Measurements from ENCODE around the gene APLN. TPM values are rescaled to one million over a fixed set of nuclear protein-coding genes. Genes with fewer than 3 reads are reported as not detected.

The APLN gene
- polyA plus RNA-seq, 1 donor from 2014 or later = not detected

DNA sequence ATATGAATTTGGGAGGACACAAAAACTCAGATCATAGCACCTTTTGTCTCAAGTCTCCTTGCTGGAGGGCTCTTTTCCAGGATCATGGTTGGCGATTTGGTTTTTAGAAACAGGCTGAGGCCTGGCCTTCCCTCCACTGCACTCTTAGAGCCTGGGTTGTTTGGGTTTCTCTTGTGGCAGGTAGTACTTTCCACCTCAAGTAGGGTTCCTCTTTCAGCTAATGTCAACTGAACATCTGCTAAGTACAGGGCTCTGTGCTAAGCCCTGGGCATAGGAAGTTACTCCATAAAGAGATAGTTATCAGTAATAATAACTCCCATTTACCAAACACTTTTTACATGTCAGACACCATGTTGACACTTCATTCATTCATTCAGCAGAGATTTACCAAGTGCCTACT is 28.2 kb upstream of the APLN start:
- Mint-ChIP-seq H3K4me3 (no peak overlapping the region), H3K27ac (no peak overlapping the region), H3K9me3 (no peaks in the 10 kb centered on the region), H3K27me3 (peaks cover 15% of the 10 kb centered on the region), H3K4me1 (peaks cover 0 to 4% (median 3%) of the 10 kb centered on the region in 3 donors), H3K36me3 (peaks cover 2% of the 10 kb centered on the region)

DNA sequence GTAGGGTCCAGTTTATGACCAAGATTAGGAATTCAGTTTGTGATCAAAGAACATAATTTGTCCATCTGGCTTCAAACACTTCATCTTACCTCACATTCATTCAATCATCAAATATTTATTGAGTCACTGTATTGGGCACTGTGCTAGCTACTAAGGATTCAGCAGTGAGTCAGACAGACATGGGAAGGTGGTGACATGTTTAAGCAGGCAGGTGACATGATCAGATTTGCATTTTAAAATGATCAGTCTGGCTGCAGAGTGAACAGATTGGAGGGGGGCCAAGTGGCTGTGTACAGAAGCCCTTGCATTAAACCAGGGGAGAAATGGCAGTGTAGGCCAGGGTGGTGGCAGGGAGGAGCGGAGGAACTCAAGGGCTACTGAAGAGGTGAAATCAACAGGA is 25.1 kb upstream of the APLN start:
- Mint-ChIP-seq H3K27me3 (peaks cover 16% of the 10 kb centered on the region), H3K4me3 (no peak overlapping the region), H3K27ac (no peak overlapping the region), H3K9me3 (no peaks in the 10 kb centered on the region), H3K36me3 (peaks cover 2% of the 10 kb centered on the region), H3K4me1 (peaks cover 0 to 4% (median 3%) of the 10 kb centered on the region in 3 donors)

DNA sequence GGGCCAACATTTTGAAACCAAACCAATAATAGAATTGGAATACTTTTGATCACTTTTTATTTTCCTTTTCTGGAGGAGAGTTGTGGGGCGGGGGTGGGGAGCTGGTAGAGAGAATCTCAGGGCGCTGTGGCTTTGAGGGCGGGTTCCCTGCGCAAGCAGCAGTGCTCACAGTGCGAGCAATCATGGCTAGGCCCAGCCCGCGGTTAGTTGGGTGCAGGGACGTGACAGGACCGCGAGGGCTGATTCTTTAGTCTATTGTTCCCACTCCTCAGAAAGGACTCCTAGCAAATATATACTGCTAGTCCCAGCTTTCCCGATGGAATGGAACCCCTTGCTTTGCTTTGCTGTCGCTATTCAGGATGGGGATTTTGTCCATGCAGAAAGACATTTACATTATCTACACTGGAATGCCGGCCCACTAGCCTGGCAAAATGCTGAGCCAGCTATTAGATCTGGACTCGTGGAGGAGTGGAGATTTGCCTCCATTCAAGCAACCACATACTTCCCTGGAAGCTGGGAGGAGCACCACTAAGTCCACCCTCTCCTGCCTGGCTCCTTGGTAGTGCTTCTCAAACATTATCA is 23.9 kb upstream of the APLN start:
- peaks cover 0 to under 1% (median 0%) of the 10 kb centered on the region in 3 donors for H3K9me3 Mint-ChIP-seq
- H3K27me3 Mint-ChIP-seq = peaks cover 9% of the 10 kb centered on the region
- H3K4me3 Mint-ChIP-seq = peak overlapping the region; percentile 70 to 91 (median 87)
- H3K36me3 Mint-ChIP-seq = no peaks in the 10 kb centered on the region
- H3K4me1 Mint-ChIP-seq = peaks cover 0 to 4% (median 3%) of the 10 kb centered on the region in 3 donors
- peak overlapping the region in 1 of 3 donors; percentile 80 for H3K27ac Mint-ChIP-seq

DNA sequence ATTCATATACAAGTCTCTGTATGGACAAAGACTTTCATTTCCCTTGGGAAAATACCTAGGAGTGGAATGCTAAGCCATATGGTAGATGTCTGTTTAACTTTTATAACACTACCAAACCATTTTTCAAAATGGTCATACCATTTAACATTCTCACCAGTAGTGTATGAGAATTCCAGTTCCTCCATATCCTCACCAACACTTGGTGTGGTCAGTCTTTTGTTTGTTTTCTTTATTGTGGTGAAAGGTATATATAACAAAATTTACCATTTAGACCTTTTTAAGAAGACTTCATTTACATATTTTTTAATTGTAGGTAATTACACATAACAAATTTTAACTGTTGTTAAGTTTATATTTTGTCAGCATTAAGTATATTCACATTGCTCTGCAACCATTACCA is 12.7 kb upstream of the APLN start:
- Mint-ChIP-seq H3K9me3 (peaks cover 5 to 6% (median 6%) of the 10 kb centered on the region in 3 donors), H3K36me3 (no peaks in the 10 kb centered on the region), H3K4me1 (no peaks in the 10 kb centered on the region), H3K27ac (no peak overlapping the region), H3K27me3 (peaks cover 18% of the 10 kb centered on the region), H3K4me3 (no peak overlapping the region)

DNA sequence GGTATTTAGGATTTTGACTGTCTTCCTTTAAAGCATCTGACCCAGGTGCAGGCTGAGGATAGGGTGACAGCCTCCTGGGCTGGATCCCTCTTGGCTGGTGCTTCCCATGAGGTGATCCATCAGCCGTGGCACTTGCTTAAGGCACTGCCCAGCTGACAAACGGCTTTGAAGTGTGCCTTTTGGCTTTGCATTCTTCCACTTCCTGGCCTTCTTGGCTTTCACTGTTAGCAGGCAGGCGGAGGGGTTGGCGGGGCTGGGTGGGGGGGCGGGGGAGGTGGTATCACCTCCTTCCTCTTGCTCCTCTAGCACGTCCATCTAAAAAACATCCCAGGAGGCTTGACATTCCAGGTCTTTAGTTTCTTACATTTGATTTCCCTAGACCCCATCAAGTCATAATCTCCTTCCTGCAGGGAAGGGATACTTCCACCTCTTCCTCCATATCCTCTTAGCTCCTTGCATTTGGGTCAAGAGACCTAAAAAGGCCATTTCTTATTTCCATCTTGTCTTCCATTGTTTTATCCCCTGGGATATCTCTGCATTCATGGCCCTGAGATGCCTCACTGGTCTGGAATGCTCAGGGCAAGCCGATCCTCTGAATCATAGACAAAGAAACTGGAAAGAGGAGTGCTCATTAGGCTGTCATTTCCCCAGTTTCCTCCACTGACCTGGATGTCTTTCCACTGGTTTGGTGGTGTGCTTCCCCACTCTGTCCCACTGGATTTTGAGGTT is 11.3 kb upstream of the APLN start:
- H3K4me3 Mint-ChIP-seq = no peak overlapping the region
- H3K27ac Mint-ChIP-seq = no peak overlapping the region
- H3K4me1 Mint-ChIP-seq = no peaks in the 10 kb centered on the region
- peaks cover 3 to 6% (median 5%) of the 10 kb centered on the region in 3 donors for H3K9me3 Mint-ChIP-seq
- no peaks in the 10 kb centered on the region for H3K36me3 Mint-ChIP-seq
- H3K27me3 Mint-ChIP-seq = peaks cover 17% of the 10 kb centered on the region

DNA sequence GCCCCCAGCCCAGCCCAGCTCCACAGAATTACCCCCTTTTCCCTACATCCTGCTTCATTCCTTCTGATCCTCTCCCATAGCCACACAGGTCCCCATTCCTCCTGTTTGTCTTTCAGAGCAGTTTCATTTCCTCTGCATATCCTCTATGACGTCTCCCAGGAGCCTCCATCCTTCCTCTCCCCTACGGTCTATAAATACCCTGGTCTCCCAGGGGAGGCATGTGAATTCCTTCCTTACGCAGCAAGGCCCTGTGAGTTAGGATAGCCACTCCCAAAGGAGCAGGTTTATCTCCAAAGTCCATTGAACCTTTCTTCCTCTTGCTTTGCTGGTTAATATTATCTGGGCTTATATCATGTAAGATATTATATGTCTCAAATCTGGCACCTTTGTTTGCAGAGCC is 8.4 kb upstream of the APLN start:
- Mint-ChIP-seq H3K4me1 (no peaks in the 10 kb centered on the region), H3K36me3 (no peaks in the 10 kb centered on the region), H3K27me3 (peaks cover 17% of the 10 kb centered on the region), H3K27ac (no peak overlapping the region), H3K9me3 (no peaks in the 10 kb centered on the region), H3K4me3 (no peak overlapping the region)

DNA sequence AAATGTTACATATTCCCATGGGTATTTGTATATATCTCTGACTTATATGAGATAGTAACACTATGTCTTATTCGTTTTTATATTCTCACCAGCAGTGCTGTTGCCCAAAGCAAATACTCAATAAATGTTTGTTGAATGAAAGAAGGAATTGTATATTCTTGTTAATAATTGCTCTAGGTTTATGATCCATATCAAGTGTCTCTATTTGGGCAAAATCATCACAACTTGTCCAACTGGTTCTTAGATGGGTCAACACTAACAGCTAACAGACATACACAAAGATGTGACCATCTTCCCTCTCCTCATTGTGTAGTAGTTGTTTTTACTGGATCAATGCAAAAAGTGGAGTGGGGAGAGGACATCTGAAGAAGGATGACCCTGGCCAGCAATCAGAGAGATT is 6.6 kb upstream of the APLN start:
- no peaks in the 10 kb centered on the region for H3K9me3 Mint-ChIP-seq
- no peak overlapping the region for H3K27ac Mint-ChIP-seq
- H3K27me3 Mint-ChIP-seq = peaks cover 15% of the 10 kb centered on the region
- no peaks in the 10 kb centered on the region for H3K4me1 Mint-ChIP-seq
- H3K4me3 Mint-ChIP-seq = no peak overlapping the region
- H3K36me3 Mint-ChIP-seq = no peaks in the 10 kb centered on the region

DNA sequence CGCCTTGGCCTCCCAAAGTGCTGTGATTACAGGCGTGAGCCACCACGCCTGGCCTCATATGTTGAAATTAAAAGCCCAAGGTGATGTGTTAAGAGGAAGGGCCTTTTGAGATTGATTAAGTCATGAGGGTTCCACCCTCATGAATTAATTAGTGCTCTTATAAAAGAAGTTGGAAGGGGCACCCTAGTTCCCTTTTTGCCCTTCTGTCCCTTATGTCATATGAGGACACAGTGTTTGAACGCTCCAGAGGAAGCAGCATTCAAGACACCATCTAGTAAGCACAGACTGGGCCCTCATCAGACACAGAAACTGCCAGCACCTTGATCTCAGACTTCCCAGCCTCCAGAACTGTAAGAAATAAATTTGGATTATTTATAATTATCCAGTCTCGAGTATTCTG is 5.1 kb upstream of the APLN start:
- peaks cover 0 to 9% (median 8%) of the 10 kb centered on the region in 3 donors for H3K4me1 Mint-ChIP-seq
- no peaks in the 10 kb centered on the region for H3K9me3 Mint-ChIP-seq
- H3K27ac Mint-ChIP-seq = no peak overlapping the region
- H3K36me3 Mint-ChIP-seq = no peaks in the 10 kb centered on the region
- H3K27me3 Mint-ChIP-seq = peaks cover 13% of the 10 kb centered on the region
- H3K4me3 Mint-ChIP-seq = no peak overlapping the region

DNA sequence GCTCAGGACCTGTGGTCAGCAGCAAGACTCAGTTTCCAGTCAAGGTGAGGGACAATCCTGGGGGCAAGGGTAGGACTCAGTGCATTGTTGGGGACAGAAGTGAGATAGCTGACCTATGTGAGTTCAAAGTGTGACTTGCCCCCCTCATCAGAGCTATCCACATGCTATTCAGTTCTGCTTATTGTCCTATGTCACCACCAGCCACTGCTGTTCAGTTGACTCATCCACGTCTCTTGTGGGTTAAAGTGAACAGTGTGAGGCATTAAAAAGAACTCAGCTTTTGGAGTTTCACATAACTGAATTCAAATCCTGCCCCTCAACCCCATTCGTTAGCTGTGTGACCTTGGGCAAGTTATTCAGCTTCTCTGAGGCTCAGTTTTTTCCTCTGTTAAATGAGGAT is 4.4 kb upstream of the APLN start:
- H3K27me3 Mint-ChIP-seq = peaks cover 13% of the 10 kb centered on the region
- no peaks in the 10 kb centered on the region for H3K9me3 Mint-ChIP-seq
- no peak overlapping the region for H3K27ac Mint-ChIP-seq
- no peaks in the 10 kb centered on the region for H3K36me3 Mint-ChIP-seq
- no peak overlapping the region for H3K4me3 Mint-ChIP-seq
- peaks cover 0 to 9% (median 8%) of the 10 kb centered on the region in 3 donors for H3K4me1 Mint-ChIP-seq

DNA sequence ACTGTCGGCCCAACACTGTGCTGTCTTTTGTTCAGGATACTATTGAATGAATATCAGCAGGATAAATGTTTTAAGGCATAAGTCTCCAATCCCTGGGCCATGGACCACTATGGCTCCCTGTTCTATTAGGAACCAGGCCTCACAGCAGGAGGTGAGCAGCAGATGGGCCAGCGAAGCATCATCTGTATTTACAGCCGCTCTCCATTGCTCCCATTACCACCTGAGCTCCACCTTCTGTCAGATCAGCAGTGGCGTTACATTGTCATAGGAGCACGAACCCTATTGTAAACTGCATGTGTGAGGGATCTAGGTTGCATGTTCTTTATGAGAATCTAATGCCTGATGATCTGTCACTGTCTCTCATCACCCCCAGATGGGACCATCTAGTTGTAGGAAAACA is 3.7 kb upstream of the APLN start:
- Mint-ChIP-seq H3K4me1 (peaks cover 0 to 9% (median 8%) of the 10 kb centered on the region in 3 donors), H3K27me3 (peaks cover 12% of the 10 kb centered on the region), H3K4me3 (no peak overlapping the region), H3K27ac (no peak overlapping the region), H3K36me3 (no peaks in the 10 kb centered on the region), H3K9me3 (no peaks in the 10 kb centered on the region)

DNA sequence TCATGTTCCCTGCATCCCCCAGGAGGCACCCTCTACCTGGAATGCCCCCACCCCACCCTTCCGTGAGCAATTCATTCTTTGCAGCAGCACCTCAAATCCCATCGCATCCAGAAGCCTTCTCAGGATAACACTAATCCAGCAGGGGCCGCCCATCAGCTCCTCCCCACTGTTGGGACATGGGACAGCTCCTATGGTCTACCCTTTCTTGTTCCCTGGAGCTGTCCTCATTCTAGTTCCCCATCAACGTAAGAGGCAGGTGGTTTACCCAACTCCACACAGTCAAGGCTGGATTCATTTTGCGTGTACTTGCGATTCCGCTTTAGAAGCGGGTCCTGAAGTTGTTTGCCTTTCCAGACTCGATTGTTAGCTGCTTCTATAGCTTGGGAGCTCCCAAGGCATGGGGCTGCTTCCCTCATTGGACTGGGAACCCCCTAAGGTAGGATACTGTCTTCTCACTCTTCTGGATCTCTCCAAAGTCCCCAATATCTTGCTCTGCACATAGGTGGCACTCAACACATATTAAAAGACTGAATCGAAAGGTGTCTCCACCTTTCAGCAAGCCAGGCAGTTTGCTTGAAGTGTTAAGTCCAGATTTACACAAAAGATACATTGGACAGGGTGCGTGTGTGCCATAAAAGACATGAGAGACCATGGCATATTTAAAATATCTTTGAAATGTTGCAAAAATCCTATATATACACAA is 942 bp upstream of the APLN start:
- Mint-ChIP-seq H3K27ac (peak overlapping the region in 1 of 3 donors; percentile 39), H3K27me3 (peaks cover 11% of the 10 kb centered on the region), H3K4me3 (peak overlapping the region; percentile 58 to 75 (median 72)), H3K4me1 (peaks cover 0 to 9% (median 8%) of the 10 kb centered on the region in 3 donors), H3K9me3 (no peaks in the 10 kb centered on the region), H3K36me3 (no peaks in the 10 kb centered on the region)

DNA sequence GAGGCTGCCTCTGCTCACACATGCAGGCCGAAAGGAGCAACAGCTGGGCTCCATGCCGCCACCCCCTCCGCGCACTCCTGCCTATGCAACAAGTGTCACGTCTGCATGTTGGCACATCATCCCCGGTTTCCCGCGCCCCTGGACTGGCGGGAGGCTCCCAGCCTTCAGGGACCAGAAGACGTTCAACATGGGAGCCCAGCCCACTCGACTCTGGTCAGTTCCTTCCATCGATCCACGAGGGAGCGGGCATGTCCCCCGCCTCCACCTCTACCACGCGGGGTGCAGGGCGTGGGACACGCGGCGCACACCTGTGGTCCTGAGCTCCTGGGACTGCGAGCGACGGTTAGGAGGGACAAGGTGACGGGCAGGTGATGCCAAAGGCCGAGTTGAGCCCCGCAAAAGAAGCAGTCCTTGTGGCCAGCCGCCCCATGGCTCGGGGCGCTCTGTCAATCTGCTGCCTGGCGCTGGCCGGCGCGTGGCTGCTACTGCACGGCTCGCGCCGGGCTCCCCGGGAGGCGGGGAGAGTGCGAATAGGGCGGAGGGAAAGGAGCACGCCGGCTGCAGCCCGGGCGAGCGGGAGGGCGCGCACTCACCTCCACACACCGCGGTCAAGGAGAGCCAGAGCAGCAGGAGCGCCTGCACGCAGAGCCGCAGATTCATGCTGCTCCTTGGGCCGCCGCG is 645 bp downstream of the APLN start:
- H3K9me3 Mint-ChIP-seq = no peaks in the 10 kb centered on the region
- H3K4me1 Mint-ChIP-seq = peaks cover 0 to 9% (median 8%) of the 10 kb centered on the region in 3 donors
- H3K36me3 Mint-ChIP-seq = no peaks in the 10 kb centered on the region
- H3K4me3 Mint-ChIP-seq = peak overlapping the region; percentile 42 to 86 (median 74)
- peak overlapping the region in 1 of 3 donors; percentile 9 for H3K27ac Mint-ChIP-seq
- H3K27me3 Mint-ChIP-seq = peaks cover 18% of the 10 kb centered on the region

DNA sequence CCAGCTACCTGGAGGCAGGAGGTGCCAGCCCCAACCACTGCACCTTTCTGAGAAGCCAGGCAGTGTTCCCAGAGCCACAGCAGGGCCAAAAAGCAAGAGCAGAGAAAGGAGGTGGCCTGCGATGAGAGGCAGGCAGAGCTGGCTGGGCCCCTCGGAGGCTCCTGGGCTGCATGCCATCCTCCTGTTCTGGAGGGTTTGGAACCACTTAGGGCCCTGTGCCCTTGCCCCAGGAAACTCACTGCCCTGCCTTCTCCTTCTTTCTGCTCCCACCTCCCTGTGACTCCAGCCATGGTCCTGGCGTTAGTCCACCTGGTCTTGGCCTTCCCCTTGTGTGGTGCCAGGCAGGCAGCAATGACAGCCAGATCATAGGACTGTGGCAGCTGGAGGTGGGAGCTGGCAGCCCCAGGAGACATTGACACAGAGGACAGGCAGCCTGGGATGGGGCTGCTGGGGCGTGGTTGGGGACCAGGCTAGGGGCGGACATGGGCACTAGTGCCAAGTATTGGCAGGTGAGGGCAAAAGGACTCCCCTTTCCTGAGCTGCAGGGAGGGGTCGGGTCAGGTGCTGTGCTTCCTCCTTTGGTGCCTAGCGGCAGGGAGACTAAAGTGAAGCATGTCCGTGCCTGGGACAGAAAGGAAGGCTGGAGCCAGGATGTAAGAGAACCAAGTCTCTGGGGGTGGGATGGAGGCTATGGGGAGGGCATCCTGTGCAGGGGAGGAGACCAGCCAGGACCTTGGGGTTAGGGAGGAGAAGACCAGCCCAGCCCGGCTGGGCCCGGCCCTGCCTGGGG is 1.4 kb downstream of the APLN start:
- peaks cover 0 to 9% (median 8%) of the 10 kb centered on the region in 3 donors for H3K4me1 Mint-ChIP-seq
- peak overlapping the region in 1 of 3 donors; percentile 9 for H3K27ac Mint-ChIP-seq
- peaks cover 20% of the 10 kb centered on the region for H3K27me3 Mint-ChIP-seq
- H3K4me3 Mint-ChIP-seq = peak overlapping the region; percentile 42 to 86 (median 76)
- no peaks in the 10 kb centered on the region for H3K9me3 Mint-ChIP-seq
- no peaks in the 10 kb centered on the region for H3K36me3 Mint-ChIP-seq

DNA sequence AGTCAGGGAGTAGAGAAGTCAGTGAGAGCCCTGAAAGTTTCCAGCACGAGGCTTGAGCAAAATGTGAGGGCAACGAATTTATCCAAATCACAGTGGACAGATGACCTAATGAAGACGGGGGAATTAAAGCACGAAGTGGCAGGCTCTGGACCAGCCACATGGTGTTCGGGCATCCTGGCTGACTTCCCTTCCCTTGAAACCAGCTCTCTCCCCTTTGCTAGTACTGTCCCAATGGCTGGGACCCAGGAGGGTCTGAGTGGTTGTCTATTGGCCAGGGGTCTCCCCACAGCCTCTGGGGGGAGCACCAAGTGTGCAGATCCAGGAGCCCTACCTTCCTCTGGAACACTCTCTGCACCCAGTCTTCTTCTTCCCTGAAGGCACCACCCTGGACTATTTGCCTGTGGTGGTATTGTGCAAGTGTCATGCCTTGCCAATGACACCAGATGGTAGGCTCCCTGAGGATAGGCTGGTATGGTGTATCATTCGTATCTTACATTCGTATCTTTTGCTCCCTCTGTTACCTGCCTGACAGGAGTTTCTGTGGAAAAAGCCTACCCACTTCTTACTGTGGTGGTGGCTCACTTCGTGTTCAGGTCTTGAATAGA is 2.1 kb downstream of the APLN start:
- H3K27ac Mint-ChIP-seq = no peak overlapping the region
- no peaks in the 10 kb centered on the region for H3K9me3 Mint-ChIP-seq
- H3K27me3 Mint-ChIP-seq = peaks cover 20% of the 10 kb centered on the region
- peak overlapping the region in 1 of 4 donors; percentile 72 for H3K4me3 Mint-ChIP-seq
- no peaks in the 10 kb centered on the region for H3K36me3 Mint-ChIP-seq
- H3K4me1 Mint-ChIP-seq = peaks cover 0 to 9% (median 8%) of the 10 kb centered on the region in 3 donors
